Amygdala (tissue), 56 donors: ENCODE measurements around the gene PIK3CD.
A peak's percentile ranks its signal among the peaks of the same experiment; 100 is the strongest.
"Not testable (repeated sequence)": the region's sequence is repeated elsewhere in the genome, so short reads cannot be mapped to it uniquely, and the experiment has no call there.

ENCODE experiments used
- DNase-seq, 56 donors: peaks; one replicate each; lab custom pipeline; 2025; lab: John Stamatoyannopoulos, UW

The PIK3CD gene

GRCh38 chr1:9761855-9762254, 110.3 kb downstream of the PIK3CD start:
- no peak for DNase-seq

- DNase-seq: not testable (repeated sequence)
Measured at GRCh38 chr1:9762446-9762845, 110.9 kb downstream of the PIK3CD start.

GRCh38 chr1:9763914-9764313, 112.4 kb downstream of the PIK3CD start:
- DNase-seq: no peak

GRCh38 chr1:9764550-9764949, 113.0 kb downstream of the PIK3CD start:
- no peak for DNase-seq

- DNase-seq: peak in 5 of 56 donors; percentile 6 to 50 (median 11)
Measured at GRCh38 chr1:9766759-9767442, 115.4 kb downstream of the PIK3CD start.

GRCh38 chr1:9767964-9768668, 116.6 kb downstream of the PIK3CD start:
- DNase-seq: peak in 2 of 56 donors; percentile 48 to 73

GRCh38 chr1:9768983-9769382, 117.5 kb downstream of the PIK3CD start:
- DNase-seq: no peak

- peak in 1 of 56 donors; percentile 11 for DNase-seq
Measured at GRCh38 chr1:9770298-9770697, 118.8 kb downstream of the PIK3CD start.

GRCh38 chr1:9774712-9775679, 123.5 kb downstream of the PIK3CD start:
- DNase-seq: no peak

GRCh38 chr1:9776685-9777084, 125.2 kb downstream of the PIK3CD start:
- DNase-seq: no peak
